ENCODE data around the gene TP53BP2. TPM values are rescaled to one million over a fixed set of nuclear protein-coding genes. Genes with fewer than 3 reads are reported as not detected.

TP53BP2 gene
- total RNA-seq, 4 donors from 2014 or later = 26.6 to 106 (median 43.8) TPM

DNA sequence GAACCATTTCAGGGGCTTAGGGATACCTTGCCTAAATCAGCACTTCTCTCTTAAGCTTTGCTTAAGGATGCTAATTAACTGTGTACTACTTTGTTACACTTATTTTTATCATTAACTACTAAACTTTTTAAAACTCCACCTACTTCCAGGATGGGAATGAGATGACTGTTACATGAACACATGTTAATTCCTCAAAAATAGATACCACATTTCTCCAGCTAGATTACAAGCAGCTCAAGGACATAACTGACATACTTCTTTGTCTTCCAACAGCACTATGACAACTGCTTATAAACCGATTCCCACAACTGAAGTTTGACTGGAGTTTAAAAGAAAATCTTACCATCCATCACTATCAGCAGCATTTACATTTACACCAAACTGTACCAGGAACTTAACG lies 53.7 kb downstream of the TP53BP2 start:
- Histone ChIP-seq H3K27me3 (no peaks in the 10 kb centered on the region), H3K36me3 (peaks cover 13 to 82% (median 46%) of the 10 kb centered on the region in 4 donors), H3K27ac (replicated peaks in 1 of 4) (no peak overlapping the region), H3K4me3 (no peak overlapping the region), H3K9me3 (no peaks in the 10 kb centered on the region), H3K4me1 (no peaks in the 10 kb centered on the region)
- DNase-seq (ENCODE audit: extremely low spot score) = no peak
- intact Hi-C loops (cut with DNase I) = no loop called here
- 60% methylated on average over 2 of the region's 2 CpGs for WGBS
- TF ChIP-seq POLR2AphosphoS5 (IDR thresholded peaks at IDR 0.05) = no peak
- no peak for TF ChIP-seq POLR2A (IDR thresholded peaks at IDR 0.05; ENCODE audit: low read depth)
- TF ChIP-seq CTCF (IDR thresholded peaks at IDR 0.05) = no peak
- TF ChIP-seq EP300 (IDR thresholded peaks at IDR 0.05) = no peak

- Histone ChIP-seq H3K27me3 (no peaks in the 10 kb centered on the region), H3K27ac (replicated peaks in 1 of 4) (no peak overlapping the region), H3K36me3 (peaks cover 0 to 63% (median 30%) of the 10 kb centered on the region in 4 donors), H3K9me3 (no peaks in the 10 kb centered on the region), H3K4me1 (peaks cover 0 to 16% (median 14%) of the 10 kb centered on the region in 4 donors), H3K4me3 (no peak overlapping the region)
- intact Hi-C loops (cut with DNase I) = no loop called here
- WGBS = 92% methylated on average over 4 of the region's 4 CpGs
- no peak for DNase-seq (ENCODE audit: extremely low spot score)
- TF ChIP-seq POLR2A (IDR thresholded peaks at IDR 0.05; ENCODE audit: low read depth) (no peak), CTCF (IDR thresholded peaks at IDR 0.05) (no peak), EP300 (IDR thresholded peaks at IDR 0.05) (no peak), POLR2AphosphoS5 (IDR thresholded peaks at IDR 0.05) (no peak)
These were observed 56.9 kb downstream of the TP53BP2 start for GRCh38 chr1:223788746-223789415.

DNA sequence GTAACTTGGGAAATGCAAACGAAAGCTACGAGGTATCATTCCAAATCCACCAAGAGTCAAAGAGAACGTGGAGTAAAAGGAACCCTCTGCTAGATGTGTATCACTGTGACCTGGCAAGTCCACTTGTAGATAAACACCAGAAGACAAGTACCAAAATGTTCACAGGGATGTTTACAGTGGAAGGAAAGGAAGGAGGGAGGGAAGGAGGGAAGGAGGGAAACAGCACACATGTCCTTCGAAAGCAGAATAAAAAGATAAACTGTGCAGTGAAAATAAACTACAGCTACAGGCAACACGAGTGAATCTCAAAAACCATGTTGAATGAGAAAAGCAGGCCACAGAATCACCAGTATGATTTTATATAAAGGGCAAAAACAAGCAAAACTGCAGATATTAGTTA lies 59.9 kb downstream of the TP53BP2 start:
- H3K27ac ChIP-seq (replicated peaks in 1 of 4) = peak overlapping the region; percentile 11 to 66 (median 40)
- peaks cover 0 to 56% (median 27%) of the 10 kb centered on the region in 4 donors for H3K36me3 ChIP-seq
- TF ChIP-seq EP300 (IDR thresholded peaks at IDR 0.05) = no peak
- TF ChIP-seq POLR2AphosphoS5 (IDR thresholded peaks at IDR 0.05) = peak in 1 of 2 donors; percentile 39
- no peak for TF ChIP-seq POLR2A (IDR thresholded peaks at IDR 0.05; ENCODE audit: low read depth)
- TF ChIP-seq CTCF (IDR thresholded peaks at IDR 0.05) = no peak
- no peaks in the 10 kb centered on the region for H3K9me3 ChIP-seq
- no peak overlapping the region for H3K4me3 ChIP-seq
- intact Hi-C loops (cut with DNase I) = no loop called here
- no peak for DNase-seq (ENCODE audit: extremely low spot score)
- 36% methylated on average over 5 of the region's 5 CpGs for WGBS
- H3K27me3 ChIP-seq = no peaks in the 10 kb centered on the region
- peaks cover 0 to 21% (median 14%) of the 10 kb centered on the region in 4 donors for H3K4me1 ChIP-seq

DNA sequence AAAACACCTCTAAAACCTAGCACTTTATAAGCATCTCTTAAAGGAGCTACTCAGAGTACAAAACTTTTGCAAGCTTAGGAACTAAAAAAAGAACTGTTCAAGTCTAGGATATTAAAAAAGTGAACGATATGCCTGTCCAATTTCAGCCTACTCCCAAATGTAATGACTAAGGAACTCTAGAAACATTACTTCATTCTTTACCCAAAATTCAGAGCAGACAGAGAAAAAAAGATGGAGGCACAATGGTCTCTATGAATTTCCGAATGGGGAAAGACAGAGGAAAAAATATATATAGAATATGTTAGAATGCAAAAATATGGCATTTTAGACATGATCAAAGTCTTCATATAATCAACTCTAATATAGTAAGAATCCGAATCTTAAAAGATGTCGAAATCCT lies 61.2 kb downstream of the TP53BP2 start:
- intact Hi-C loops (cut with DNase I) = no loop called here
- WGBS = 82% methylated on average over 4 of the region's 4 CpGs
- TF ChIP-seq EP300 (IDR thresholded peaks at IDR 0.05) (no peak), POLR2AphosphoS5 (IDR thresholded peaks at IDR 0.05) (no peak), POLR2A (IDR thresholded peaks at IDR 0.05; ENCODE audit: low read depth) (no peak), CTCF (IDR thresholded peaks at IDR 0.05) (no peak)
- Histone ChIP-seq H3K27ac (replicated peaks in 1 of 4) (no peak overlapping the region), H3K36me3 (peaks cover 0 to 62% (median 33%) of the 10 kb centered on the region in 4 donors), H3K9me3 (no peaks in the 10 kb centered on the region), H3K4me3 (no peak overlapping the region), H3K4me1 (peaks cover 0 to 21% (median 14%) of the 10 kb centered on the region in 4 donors), H3K27me3 (no peaks in the 10 kb centered on the region)
- DNase-seq (ENCODE audit: extremely low spot score) = no peak
